Measurements from ENCODE around the gene SYNDIG1. TPM values are rescaled to one million over a fixed set of nuclear protein-coding genes. Genes with fewer than 3 reads are reported as not detected.

The SYNDIG1 gene
- total RNA-seq, 1 donor from 2014 or later, result 13.7 TPM

GRCh38 chr20:24499472-24499871 is 30.0 kb downstream of the SYNDIG1 start:
- no peak for DNase-seq (ENCODE audit: low spot score in 2 of 2)
- H3K27ac ChIP-seq, result no peak overlapping the region

GRCh38 chr20:24501764-24502556 is 32.5 kb downstream of the SYNDIG1 start:
- Histone ChIP-seq H3K36me3 (no peaks in the 10 kb centered on the region), H3K27me3 (no peaks in the 10 kb centered on the region), H3K27ac (no peak overlapping the region), H3K4me1 (no peaks in the 10 kb centered on the region), H3K9me3 (no peaks in the 10 kb centered on the region), H3K4me3 (no peak overlapping the region)
- intact Hi-C loops (cut with DNase I), result no loop called here
- DNase-seq (ENCODE audit: low spot score in 2 of 2), result peak in 1 of 2 donors; percentile 75
- no peak for TF ChIP-seq CTCF (IDR thresholded peaks at IDR 0.05)

More at GRCh38 chr20:24499472-24499871, 30.0 kb downstream of the SYNDIG1 start:
- intact Hi-C loops (cut with DNase I), result no loop called here
- Histone ChIP-seq H3K9me3 (no peaks in the 10 kb centered on the region), H3K36me3 (no peaks in the 10 kb centered on the region), H3K4me3 (no peak overlapping the region), H3K4me1 (no peaks in the 10 kb centered on the region), H3K27me3 (no peaks in the 10 kb centered on the region)
- TF ChIP-seq CTCF (IDR thresholded peaks at IDR 0.05), result no peak

GRCh38 chr20:24502661-24503060 is 33.2 kb downstream of the SYNDIG1 start:
- Histone ChIP-seq H3K27ac (peak overlapping the region in 1 of 2 donors; percentile 13), H3K27me3 (no peaks in the 10 kb centered on the region), H3K36me3 (no peaks in the 10 kb centered on the region), H3K4me1 (no peaks in the 10 kb centered on the region), H3K4me3 (no peak overlapping the region), H3K9me3 (no peaks in the 10 kb centered on the region)
- intact Hi-C loops (cut with DNase I), result no loop called here
- TF ChIP-seq CTCF (IDR thresholded peaks at IDR 0.05), result no peak
- DNase-seq (ENCODE audit: low spot score in 2 of 2), result no peak

GRCh38 chr20:24503352-24503931 is 34.0 kb downstream of the SYNDIG1 start:
- intact Hi-C loops (cut with DNase I), result no loop called here
- peak overlapping the region in 1 of 2 donors; percentile 13 for H3K27ac ChIP-seq
- no peak for DNase-seq (ENCODE audit: low spot score in 2 of 2)

More at GRCh38 chr20:24503352-24503931, 34.0 kb downstream of the SYNDIG1 start:
- H3K36me3 ChIP-seq, result no peaks in the 10 kb centered on the region
- no peaks in the 10 kb centered on the region for H3K27me3 ChIP-seq
- H3K4me1 ChIP-seq, result no peaks in the 10 kb centered on the region
- H3K4me3 ChIP-seq, result peak overlapping the region in 1 of 2 donors; percentile 28
- H3K9me3 ChIP-seq, result no peaks in the 10 kb centered on the region
- peak in 1 of 3 experiments; percentile 4 for TF ChIP-seq CTCF (IDR thresholded peaks at IDR 0.05)

Measured in ascending aorta (tissue), 2 donors.